GM10248 (cell line): ENCODE measurements around the gene NLK.
"Not testable (repeated sequence)": the region's sequence is repeated elsewhere in the genome, so short reads cannot be mapped to it uniquely, and the experiment has no call there.

Experiments used
- CTCF ChIA-PET: fragments of 300-600 bp; sonication (Branson Sonifier 250); formaldehyde crosslinking; extraction: SDS; loops from one replicate; lab custom pipeline; 2021; ENCODE audit warnings: antibody characterized with exemption; lab: Yijun Ruan, JAX
- POLR2A ChIA-PET: fragments of 350-650 bp; sonication (Branson Sonifier 250); formaldehyde crosslinking; extraction: SDS; loops from one replicate; lab custom pipeline; 2020; ENCODE audit warnings: antibody characterized with exemption; lab: Yijun Ruan, JAX
- DNase-seq: peaks from one replicate; pipeline ENCODE4 v3.0.0; 2012; ENCODE audit errors: extremely low spot score
- CTCF ChIP-seq: IDR thresholded peaks from 2 replicates; pipeline ENCODE4 v1.5.1; 2012; ENCODE audit warnings: mild to moderate bottlenecking, low read depth; ENCODE audit errors: extremely low read depth, missing control alignments, control extremely low read depth

NLK gene

GRCh38 chr17:28097901-28098300 lies 55.4 kb downstream of the NLK start:
- CTCF ChIA-PET, result no interaction called here
- no peak for TF ChIP-seq CTCF
- DNase-seq, result no peak
- POLR2A ChIA-PET, result no interaction called here

- CTCF ChIA-PET, result not testable (repeated sequence)
Observed at GRCh38 chr17:28098591-28098990, 56.1 kb downstream of the NLK start.

GRCh38 chr17:28100251-28100650 lies 57.8 kb downstream of the NLK start:
- TF ChIP-seq CTCF, result no peak
- POLR2A ChIA-PET, result no interaction called here
- DNase-seq, result no peak
- CTCF ChIA-PET, result interaction anchor here (0.9 to 1.1 kb wide), 2 partner anchors 8 to 41 kb away, joined by 3 read pairs; no protein-coding TSS in a partner anchor

More at GRCh38 chr17:28098591-28098990, 56.1 kb downstream of the NLK start:
- POLR2A ChIA-PET, DNase-seq: not testable (repeated sequence)

- DNase-seq, result no peak
- CTCF ChIA-PET, result interaction anchor here (0.9 to 1.5 kb wide), 3 partner anchors 8 to 42 kb away, joined by 3 read pairs; no protein-coding TSS in a partner anchor
- POLR2A ChIA-PET, result no interaction called here
- TF ChIP-seq CTCF, result no peak
Observed at GRCh38 chr17:28100936-28101335, 58.5 kb downstream of the NLK start.

GRCh38 chr17:28101919-28102318 lies 59.4 kb downstream of the NLK start:
- CTCF ChIA-PET, result interaction anchor here (1.1 to 1.5 kb wide), 2 partner anchors 13 to 15 kb away, joined by 3 read pairs; no protein-coding TSS in a partner anchor

GRCh38 chr17:28105501-28105900 lies 63.0 kb downstream of the NLK start:
- TF ChIP-seq CTCF, result no peak
- CTCF ChIA-PET, result interaction anchor here (1.4 kb wide), 1 partner anchor 24 kb away, joined by 4 read pairs; no protein-coding TSS in a partner anchor
- no peak for DNase-seq
- POLR2A ChIA-PET, result no interaction called here

More at GRCh38 chr17:28101919-28102318, 59.4 kb downstream of the NLK start:
- POLR2A ChIA-PET, result no interaction called here
- no peak for DNase-seq
- no peak for TF ChIP-seq CTCF

GRCh38 chr17:28110184-28110583 lies 67.7 kb downstream of the NLK start:
- TF ChIP-seq CTCF, result no peak
- DNase-seq, result no peak
- POLR2A ChIA-PET, result no interaction called here
- CTCF ChIA-PET, result no interaction called here
